Measurements from ENCODE around the gene SECTM1. TPM values are rescaled to one million over a fixed set of nuclear protein-coding genes. Genes with fewer than 3 reads are reported as not detected.

Gene SECTM1
- polyA plus RNA-seq, 1 experiment: 34.4 TPM

GRCh38 chr17:82329683-82330321 lies 3.8 kb downstream of the SECTM1 start:
- no peak overlapping the region for H3K4me3 ChIP-seq (ENCODE audit: low read depth, low read length)
- TF ChIP-seq CTCF (IDR thresholded peaks at IDR 0.05; ENCODE audit: insufficient read depth, low read depth, low read length): no peak
- POLR2A ChIA-PET: no interaction called here
- 0 out of 2 replicates have a peak, but pooled peaks cover 1% of the 10 kb centered on the region for H3K27me3 ChIP-seq (ENCODE audit: control insufficient read depth, insufficient read depth, low read length)
- no peak for DNase-seq (ENCODE audit: low read depth)
- no peaks in the 10 kb centered on the region; the same call in 1 of the 2 replicates for H3K36me3 ChIP-seq (ENCODE audit: control insufficient read depth, insufficient read depth, low read length)
- CTCF ChIA-PET: interaction anchor here (1.1 to 2.7 kb wide), 3 partner anchors 8 to 31 kb away, joined by 3 to 10 read pairs (median 8); no protein-coding TSS in a partner anchor

- ChIA-PET CTCF (interaction anchor here (0.8 kb wide), 1 partner anchor 298 kb away, joined by 3 read pairs; no protein-coding TSS in a partner anchor), POLR2A (no interaction called here)
- H3K27me3 ChIP-seq (ENCODE audit: control insufficient read depth, insufficient read depth, low read length): 0 out of 2 replicates have a peak, but pooled peaks cover 1% of the 10 kb centered on the region
- DNase-seq (ENCODE audit: low read depth): no peak
- no peak for TF ChIP-seq CTCF (IDR thresholded peaks at IDR 0.05; ENCODE audit: insufficient read depth, low read depth, low read length)
- no peak overlapping the region for H3K4me3 ChIP-seq (ENCODE audit: low read depth, low read length)
- H3K36me3 ChIP-seq (ENCODE audit: control insufficient read depth, insufficient read depth, low read length): no peaks in the 10 kb centered on the region; the same call in 1 of the 2 replicates
These were observed 4.5 kb downstream of the SECTM1 start for GRCh38 chr17:82328994-82329507.

GRCh38 chr17:82328141-82328993 lies 5.2 kb downstream of the SECTM1 start:
- no peak for TF ChIP-seq CTCF (IDR thresholded peaks at IDR 0.05; ENCODE audit: insufficient read depth, low read depth, low read length)
- no peak for DNase-seq (ENCODE audit: low read depth)
- POLR2A ChIA-PET: no interaction called here
- Histone ChIP-seq H3K4me3 (ENCODE audit: low read depth, low read length) (no peak overlapping the region), H3K36me3 (ENCODE audit: control insufficient read depth, insufficient read depth, low read length) (no peaks in the 10 kb centered on the region; the same call in 1 of the 2 replicates), H3K27me3 (ENCODE audit: control insufficient read depth, insufficient read depth, low read length) (0 out of 2 replicates have a peak, but pooled peaks cover 1% of the 10 kb centered on the region)
- CTCF ChIA-PET: interaction anchor here (0.8 kb wide), 1 partner anchor 298 kb away, joined by 3 read pairs; no protein-coding TSS in a partner anchor

- Histone ChIP-seq H3K27me3 (ENCODE audit: control insufficient read depth, insufficient read depth, low read length) (0 out of 2 replicates have a peak, but pooled peaks cover 1% of the 10 kb centered on the region), H3K36me3 (ENCODE audit: control insufficient read depth, insufficient read depth, low read length) (no peaks in the 10 kb centered on the region; the same call in 1 of the 2 replicates), H3K4me3 (ENCODE audit: low read depth, low read length) (no peak overlapping the region)
- DNase-seq (ENCODE audit: low read depth): no peak
- ChIA-PET POLR2A (no interaction called here), CTCF (no interaction called here)
- TF ChIP-seq CTCF (IDR thresholded peaks at IDR 0.05; ENCODE audit: insufficient read depth, low read depth, low read length): no peak
These were observed 5.8 kb downstream of the SECTM1 start for GRCh38 chr17:82327757-82328140.

- ChIA-PET POLR2A (no interaction called here), CTCF (no interaction called here)
- 0 out of 2 replicates have a peak, but pooled peaks cover 1% of the 10 kb centered on the region for H3K27me3 ChIP-seq (ENCODE audit: control insufficient read depth, insufficient read depth, low read length)
- no peak for DNase-seq (ENCODE audit: low read depth)
- H3K36me3 ChIP-seq (ENCODE audit: control insufficient read depth, insufficient read depth, low read length): no peaks in the 10 kb centered on the region; the same call in 1 of the 2 replicates
- TF ChIP-seq CTCF (IDR thresholded peaks at IDR 0.05; ENCODE audit: insufficient read depth, low read depth, low read length): no peak
- no peak overlapping the region for H3K4me3 ChIP-seq (ENCODE audit: low read depth, low read length)
These were observed 6.3 kb downstream of the SECTM1 start for GRCh38 chr17:82327289-82327688.

Data from BJ (cell line).